HG03108 (cell line): ENCODE measurements around the gene UGT1A8.
"Not testable (repeated sequence)": the region's sequence is repeated elsewhere in the genome, so short reads cannot be mapped to it uniquely, and the experiment has no call there.

Source experiments
- ATAC-seq: cut with Tn5 transposase; IDR thresholded peaks from one replicate; pipeline ENCODE4 v1.9.1; 2021; ENCODE audit warnings: moderate library complexity; ENCODE audit not compliant: unreplicated experiment

The UGT1A8 gene

GRCh38 chr2:233681521-233682099 is 64.2 kb downstream of the UGT1A8 start, which contains the start of gene UGT1A7:
Gene UGT1A7 (plus strand): TSS chr2:233681901. CDS start chr2:233681938, 37 bp downstream.
- ATAC-seq: no peak

GRCh38 chr2:233684640-233685039 is 67.2 kb downstream of the UGT1A8 start:
- ATAC-seq: no peak

DNA sequence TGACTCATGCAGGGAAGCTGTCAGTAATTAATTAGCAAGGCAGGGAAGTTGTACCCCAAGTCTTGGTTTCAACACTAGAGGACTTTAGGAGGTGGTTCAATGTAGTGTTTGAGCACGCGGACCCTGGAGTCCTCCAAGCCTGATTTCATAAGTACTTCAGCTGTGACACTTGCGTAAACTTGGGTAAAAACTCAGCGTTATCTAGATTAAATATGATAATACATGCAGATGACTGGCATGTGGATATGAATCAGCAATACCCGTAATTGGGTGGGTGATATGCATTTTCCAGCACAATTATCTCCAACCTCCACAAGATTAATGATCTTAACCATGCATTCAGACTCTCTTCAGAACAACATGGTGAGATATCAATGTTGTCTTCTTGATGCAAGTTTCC is 69.5 kb downstream of the UGT1A8 start:
- ATAC-seq: no peak

GRCh38 chr2:233688341-233688740 is 70.9 kb downstream of the UGT1A8 start:
- ATAC-seq: no peak

DNA sequence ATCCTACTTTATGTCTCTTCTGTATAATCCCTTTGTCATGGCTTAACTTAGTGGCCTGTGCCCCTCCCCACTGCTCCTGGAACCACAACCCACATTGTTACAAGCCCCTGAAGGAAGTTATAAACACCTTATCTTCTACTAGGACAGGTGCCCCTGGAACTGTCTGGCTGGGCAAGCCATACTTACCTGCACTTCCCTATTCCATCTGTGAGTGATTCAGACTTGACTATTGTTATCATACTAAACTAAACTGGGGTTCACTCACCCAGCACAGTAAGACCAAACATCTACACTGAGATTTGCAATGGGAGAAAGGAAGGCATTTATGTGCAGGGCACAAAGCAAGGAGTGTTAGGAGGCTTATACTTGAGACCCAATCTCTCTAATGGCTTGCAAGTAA is 71.6 kb downstream of the UGT1A8 start:
- ATAC-seq: no peak

DNA sequence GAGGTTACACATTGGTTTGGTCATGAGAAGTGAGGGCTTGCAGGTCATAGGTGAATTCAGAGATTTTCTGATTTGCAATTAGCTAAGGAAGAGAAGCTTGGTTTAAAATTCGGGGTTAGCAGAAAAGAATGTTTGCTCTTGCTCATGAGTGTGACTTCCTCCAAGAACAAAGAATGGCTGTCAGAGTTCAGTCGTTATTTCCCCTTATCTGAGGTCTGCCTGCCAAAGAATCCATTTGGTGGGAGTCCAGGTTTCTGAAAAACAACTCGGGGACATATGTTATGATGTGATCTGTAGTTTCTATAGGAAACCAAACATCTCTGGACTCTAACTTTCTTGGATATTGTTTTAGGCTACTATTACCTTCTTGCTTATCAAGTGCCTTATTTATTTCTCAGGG is 72.1 kb downstream of the UGT1A8 start:
- no peak for ATAC-seq

- no peak for ATAC-seq
Measured at GRCh38 chr2:233690444-233690843, 73.0 kb downstream of the UGT1A8 start.

- no peak for ATAC-seq
Measured at GRCh38 chr2:233691443-233692433, 74.3 kb downstream of the UGT1A8 start.

GRCh38 chr2:233692648-233693047 is 75.2 kb downstream of the UGT1A8 start, which contains the start of gene UGT1A6:
Gene UGT1A6 (plus strand): TSS chr2:233692890. CDS start chr2:233693005, 115 bp downstream.
- no peak for ATAC-seq

DNA sequence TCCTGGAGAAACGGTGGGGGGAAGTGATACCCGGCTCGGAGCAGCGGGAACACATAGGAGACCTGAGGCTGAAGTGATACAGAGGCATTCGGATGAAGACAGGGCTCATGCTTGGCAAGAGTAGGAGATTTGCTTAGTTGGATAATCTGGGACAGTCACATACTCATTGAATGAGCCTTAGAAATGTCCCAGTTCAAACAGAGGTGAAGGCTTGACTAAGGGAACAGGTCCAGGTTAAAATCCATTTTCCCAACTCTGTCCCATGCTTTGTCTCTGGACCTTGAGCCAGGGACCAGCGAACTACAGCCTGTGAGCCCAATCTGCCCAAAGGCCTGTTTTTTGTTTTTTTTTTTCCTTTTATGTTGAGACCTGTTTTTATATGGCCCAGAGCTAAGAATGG is 76.5 kb downstream of the UGT1A8 start:
- no peak for ATAC-seq

GRCh38 chr2:233698740-233699139 is 81.3 kb downstream of the UGT1A8 start:
- no peak for ATAC-seq

GRCh38 chr2:233699424-233700027 is 82.1 kb downstream of the UGT1A8 start:
- ATAC-seq: no peak

DNA sequence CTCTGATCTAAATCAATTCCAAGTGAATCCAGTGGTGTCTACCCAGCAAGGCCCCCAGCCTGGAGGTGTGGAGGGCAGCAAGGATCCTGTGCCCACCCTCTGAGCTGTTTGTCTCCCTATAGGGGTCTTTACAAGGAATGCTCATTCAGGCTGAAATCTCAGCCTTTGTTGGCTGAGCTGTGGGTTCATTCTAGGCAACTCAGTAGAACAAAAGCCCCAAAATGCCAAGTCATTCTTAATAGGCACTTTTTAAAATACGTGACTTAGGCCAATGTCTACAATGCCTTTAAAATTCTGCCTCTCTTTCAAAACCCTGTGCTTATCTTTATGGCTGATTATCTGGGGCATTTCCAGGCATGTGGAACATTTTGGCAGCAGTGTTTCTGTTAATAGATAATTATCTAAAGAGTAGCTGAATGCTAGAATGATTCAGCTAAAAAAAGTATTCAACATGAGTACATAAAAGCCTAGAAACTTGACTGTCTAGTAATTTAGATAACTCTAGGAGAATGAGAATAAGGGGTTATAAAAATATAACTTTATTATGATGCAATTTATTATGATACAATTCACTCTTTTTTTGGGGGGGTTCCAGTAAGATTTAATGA is 82.7 kb downstream of the UGT1A8 start:
- ATAC-seq: no peak

- ATAC-seq: not testable (repeated sequence)
Measured at GRCh38 chr2:233700842-233701241, 83.4 kb downstream of the UGT1A8 start.

GRCh38 chr2:233702238-233702637 is 84.8 kb downstream of the UGT1A8 start:
- no peak for ATAC-seq

GRCh38 chr2:233705911-233706506 is 88.6 kb downstream of the UGT1A8 start:
- no peak for ATAC-seq

- no peak for ATAC-seq
Measured at GRCh38 chr2:233706720-233707119, 89.3 kb downstream of the UGT1A8 start.

DNA sequence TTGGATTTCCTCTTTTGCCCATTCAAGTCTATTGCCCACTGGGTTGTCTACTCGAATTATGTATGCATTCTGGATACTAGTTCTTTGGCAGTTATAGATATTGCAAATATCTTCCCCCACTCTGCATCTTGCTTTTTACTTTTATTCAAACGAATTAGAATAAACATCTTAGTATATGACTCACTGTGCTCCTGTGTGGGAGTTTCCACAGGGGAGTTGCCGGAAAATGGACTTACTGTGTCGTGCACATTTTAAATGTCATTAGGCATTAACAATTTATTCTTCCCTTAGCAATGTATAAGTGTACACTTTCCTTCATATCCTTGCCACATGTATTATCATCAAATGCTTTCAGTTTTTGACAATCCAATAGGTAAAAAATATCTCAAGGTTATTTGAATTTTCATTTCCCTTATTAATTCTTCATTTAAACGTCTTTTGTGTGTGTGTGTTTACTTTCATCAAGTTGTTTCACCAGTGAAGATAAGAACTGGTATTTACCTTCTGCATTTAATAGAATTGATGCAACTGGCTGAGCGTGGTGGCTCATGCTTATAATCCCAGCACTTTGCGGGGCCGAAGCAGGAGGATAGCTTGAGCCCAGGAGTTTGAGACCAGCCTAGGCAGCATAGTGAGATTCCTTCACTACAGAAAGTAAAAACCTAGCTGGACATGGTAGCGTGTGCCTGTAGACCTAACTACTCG is 90.7 kb downstream of the UGT1A8 start:
- ATAC-seq: no peak

- no peak for ATAC-seq
Measured at GRCh38 chr2:233708942-233709341, 91.5 kb downstream of the UGT1A8 start.
